Activated naive CD8-positive, alpha-beta T cell treated with anti-CD3 and anti-CD28 coated beads, Interleukin-2, amount 50 U/mL, for 24 hours (primary cell): Measurements from ENCODE around the gene TMEM252.
A peak's percentile ranks its signal among the peaks of the same experiment; 100 is the strongest.

Experiments used
- ATAC-seq: fragments of 150-1000 bp; cut with Tn5 transposase; one replicate; pipeline ENCODE4 v1.10.0; 2021
- DNase-seq: peaks from one replicate; pipeline ENCODE4 v3.0.0; 2021
- H3K27ac Mint-ChIP-seq: one replicate; pipeline ENCODE4 v1.8.0; 2021; ENCODE audit warnings: mild to moderate bottlenecking, mixed read lengths
- H3K27me3 Mint-ChIP-seq: one replicate; pipeline ENCODE4 v1.8.0; 2021; ENCODE audit warnings: mixed read lengths
- H3K36me3 Mint-ChIP-seq: one replicate; pipeline ENCODE4 v1.8.0; 2021; ENCODE audit warnings: low read depth, mixed read lengths
- H3K4me1 Mint-ChIP-seq: one replicate; pipeline ENCODE4 v1.8.0; 2021; ENCODE audit warnings: mixed read lengths
- H3K4me3 Mint-ChIP-seq: one replicate; pipeline ENCODE4 v1.8.0; 2021; ENCODE audit warnings: mild to moderate bottlenecking, moderate library complexity, mixed read lengths
- H3K9me3 Mint-ChIP-seq: one replicate; pipeline ENCODE4 v1.8.0; 2021; ENCODE audit warnings: mixed read lengths

The TMEM252 gene

DNA sequence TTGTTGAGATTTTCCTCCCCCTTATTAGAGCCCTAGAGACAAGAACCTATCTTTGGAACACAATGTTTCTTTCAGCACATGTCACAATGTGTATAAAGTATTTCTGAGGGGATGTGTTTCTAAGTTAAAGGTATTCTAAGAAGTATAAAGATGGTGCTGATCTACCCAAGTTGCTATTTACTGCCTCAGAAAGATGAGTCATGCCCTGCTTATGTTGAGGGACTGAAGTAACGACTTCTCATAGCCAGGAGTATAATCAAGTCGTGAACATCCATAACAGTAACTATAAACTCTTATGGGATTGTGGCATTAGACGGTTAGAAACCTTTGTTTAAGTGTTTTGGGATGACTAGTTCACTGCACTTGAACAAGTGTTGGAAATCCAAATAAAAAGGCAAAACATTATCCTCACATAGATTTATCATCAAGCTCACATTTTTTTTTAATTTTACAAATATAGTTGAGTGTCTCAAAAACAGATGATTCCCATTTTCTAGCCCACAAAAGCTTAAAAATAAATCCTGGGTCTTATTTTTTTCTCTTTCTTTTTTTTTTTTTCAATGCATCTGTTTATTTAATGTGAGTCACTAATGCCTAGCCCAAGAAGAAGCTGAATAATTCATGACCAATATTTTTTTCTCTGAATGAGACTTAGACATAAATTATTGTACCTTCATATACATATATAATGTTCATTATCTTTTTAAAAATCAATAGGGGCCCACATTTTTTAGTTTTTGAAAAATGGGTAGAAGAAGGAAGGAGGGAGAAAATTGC lies 12.2 kb upstream of the TMEM252 start:
- H3K27ac Mint-ChIP-seq, result no peak overlapping the region
- no peak overlapping the region for H3K4me3 Mint-ChIP-seq
- no peak for ATAC-seq
- no peak for DNase-seq
- H3K4me1 Mint-ChIP-seq, result no peaks in the 10 kb centered on the region
- H3K36me3 Mint-ChIP-seq, result no peaks in the 10 kb centered on the region
- no peaks in the 10 kb centered on the region for H3K9me3 Mint-ChIP-seq
- peaks cover 10% of the 10 kb centered on the region for H3K27me3 Mint-ChIP-seq

DNA sequence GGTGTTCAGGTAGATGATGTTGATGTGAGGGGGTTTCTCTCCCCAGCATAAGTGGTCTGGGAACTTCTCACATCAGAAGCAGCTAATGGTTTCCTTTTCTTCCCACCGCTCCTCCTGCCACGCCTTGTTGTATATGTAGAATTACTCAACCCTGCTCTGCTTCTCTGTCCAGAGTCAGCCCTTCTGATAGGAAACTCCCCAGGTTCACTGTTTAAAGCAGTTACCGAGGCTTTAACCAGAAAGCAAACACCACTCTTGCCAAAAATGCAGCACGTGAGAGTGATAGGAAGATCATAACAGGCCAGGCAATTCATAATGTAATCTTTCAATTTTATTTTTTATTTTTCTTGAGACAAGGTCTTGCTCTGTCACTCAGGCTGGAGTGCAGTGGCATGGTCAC lies 10.5 kb upstream of the TMEM252 start:
- Mint-ChIP-seq H3K4me3 (no peak overlapping the region), H3K4me1 (peaks cover 7% of the 10 kb centered on the region), H3K27ac (no peak overlapping the region), H3K27me3 (peaks cover 4% of the 10 kb centered on the region), H3K9me3 (no peaks in the 10 kb centered on the region), H3K36me3 (no peaks in the 10 kb centered on the region)
- no peak for DNase-seq
- no peak for ATAC-seq

DNA sequence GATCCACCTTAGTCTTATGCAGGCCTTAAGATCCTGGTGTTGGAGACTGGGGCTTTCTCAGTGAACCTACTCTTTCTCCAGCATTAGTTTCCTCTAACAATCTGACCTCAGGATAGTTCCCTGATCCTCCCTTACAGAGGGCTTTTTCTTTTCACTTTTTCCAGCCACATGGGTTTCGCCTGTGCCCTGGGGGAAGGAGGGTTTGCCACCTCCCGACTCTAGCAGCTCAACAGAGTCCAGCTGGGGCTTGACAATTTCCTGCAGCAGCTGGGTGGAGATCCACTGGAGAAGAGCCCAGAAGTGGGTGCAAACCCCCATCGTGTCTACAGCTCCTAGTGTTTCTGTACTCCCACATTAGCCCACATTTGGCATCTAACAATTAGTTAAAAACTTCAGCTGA lies 7.6 kb upstream of the TMEM252 start:
- ATAC-seq, result no peak
- Mint-ChIP-seq H3K36me3 (no peaks in the 10 kb centered on the region), H3K27ac (no peak overlapping the region), H3K27me3 (peaks cover 4% of the 10 kb centered on the region), H3K4me3 (no peak overlapping the region), H3K9me3 (no peaks in the 10 kb centered on the region), H3K4me1 (peaks cover 7% of the 10 kb centered on the region)
- DNase-seq, result no peak

DNA sequence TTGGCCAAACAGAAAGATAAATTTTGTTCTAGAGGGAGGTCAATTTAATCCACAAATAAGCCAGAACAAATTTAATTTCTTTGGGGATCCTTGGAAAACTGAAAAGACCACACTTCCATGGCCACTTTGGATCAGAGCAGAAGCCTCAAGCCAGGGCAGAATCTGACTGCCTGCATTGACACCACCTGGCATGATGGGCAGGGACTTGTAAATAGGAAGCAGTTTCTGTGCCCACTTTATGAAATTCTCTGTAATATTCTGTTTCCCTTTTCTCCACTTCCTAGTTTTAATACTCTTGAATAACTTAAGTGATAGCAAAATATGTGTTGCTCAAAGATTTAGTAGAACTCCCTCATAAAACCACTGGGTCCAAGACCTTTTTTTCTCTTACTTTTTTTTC lies 6.7 kb upstream of the TMEM252 start:
- H3K36me3 Mint-ChIP-seq, result no peaks in the 10 kb centered on the region
- peaks cover 7% of the 10 kb centered on the region for H3K4me1 Mint-ChIP-seq
- ATAC-seq, result no peak
- no peak overlapping the region for H3K27ac Mint-ChIP-seq
- H3K4me3 Mint-ChIP-seq, result no peak overlapping the region
- no peaks in the 10 kb centered on the region for H3K27me3 Mint-ChIP-seq
- DNase-seq, result no peak
- H3K9me3 Mint-ChIP-seq, result no peaks in the 10 kb centered on the region

DNA sequence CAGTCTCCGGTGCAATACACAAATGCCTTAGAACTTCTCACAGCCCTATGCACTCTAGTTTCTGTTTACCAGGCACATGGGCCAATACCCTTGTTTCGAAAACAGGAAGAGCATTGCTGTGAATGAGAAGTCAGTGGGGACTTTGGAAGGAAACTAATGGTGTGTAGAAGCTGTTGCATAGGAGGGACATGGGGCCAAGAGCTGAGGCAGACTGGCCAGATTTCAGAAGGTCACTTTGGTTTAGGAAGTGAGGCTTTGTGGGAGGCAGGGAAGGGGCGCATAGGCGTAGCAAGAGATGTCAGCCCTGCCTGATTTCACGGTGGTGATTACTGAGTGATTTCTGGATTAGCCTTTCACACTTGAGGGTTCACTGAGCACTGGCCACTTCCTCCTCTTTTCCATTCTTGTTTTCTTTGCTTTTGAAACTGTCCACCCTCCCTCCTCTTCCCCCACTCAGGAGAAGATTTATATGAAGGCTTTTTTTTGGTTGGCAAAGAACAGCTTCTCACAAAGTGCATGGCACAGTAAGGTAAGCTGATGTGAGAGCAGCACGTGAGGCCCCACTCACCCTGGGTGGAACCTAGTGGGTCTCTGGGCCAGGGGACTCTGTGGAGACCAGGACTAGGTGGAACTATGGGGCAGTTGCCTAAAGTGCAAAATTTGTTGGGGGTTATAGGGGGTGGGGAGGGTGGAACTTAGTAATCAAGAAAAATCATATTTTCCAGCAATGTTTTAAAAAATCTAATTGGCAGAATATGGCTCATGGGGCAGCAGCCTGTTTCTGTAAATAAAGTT lies 6.1 kb upstream of the TMEM252 start:
- Mint-ChIP-seq H3K4me3 (no peak overlapping the region), H3K27me3 (peaks cover 2% of the 10 kb centered on the region), H3K4me1 (peaks cover 7% of the 10 kb centered on the region), H3K9me3 (no peaks in the 10 kb centered on the region), H3K36me3 (no peaks in the 10 kb centered on the region), H3K27ac (no peak overlapping the region)
- ATAC-seq, result peak; percentile 33
- no peak for DNase-seq

DNA sequence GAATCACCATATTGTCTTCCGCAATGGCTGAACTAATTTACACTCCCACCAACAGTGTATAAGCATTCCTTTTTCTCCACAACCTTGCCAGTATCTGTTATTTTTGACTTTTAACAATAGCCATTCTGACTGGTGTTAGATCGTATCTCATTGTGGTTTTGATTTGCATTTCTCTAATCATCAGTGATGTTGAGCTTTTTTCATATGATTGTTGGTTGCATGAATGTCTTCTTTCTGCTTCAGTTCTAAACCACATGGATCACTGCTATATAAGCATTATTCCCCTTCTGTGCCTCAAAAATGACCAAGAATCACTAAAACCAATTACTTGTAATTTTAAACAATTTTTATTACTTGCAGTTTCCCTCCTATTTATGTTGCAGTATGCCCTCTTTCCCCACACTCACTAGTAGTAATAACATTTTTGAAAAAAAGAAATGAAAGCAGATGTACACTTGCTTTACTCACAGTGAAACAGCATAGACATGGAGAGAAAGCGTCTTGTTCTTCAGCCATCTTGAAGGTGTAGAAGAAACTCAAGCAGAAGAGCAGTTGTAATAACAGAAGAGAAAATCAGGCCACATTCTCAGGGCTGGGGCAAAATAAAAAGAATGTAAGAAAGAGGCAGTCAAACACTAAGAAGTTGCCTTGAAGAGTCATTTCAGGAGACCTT lies 4.5 kb upstream of the TMEM252 start:
- Mint-ChIP-seq H3K9me3 (no peaks in the 10 kb centered on the region), H3K27me3 (peaks cover 2% of the 10 kb centered on the region), H3K4me3 (no peak overlapping the region), H3K27ac (no peak overlapping the region), H3K4me1 (peaks cover 7% of the 10 kb centered on the region), H3K36me3 (no peaks in the 10 kb centered on the region)
- no peak for DNase-seq
- ATAC-seq, result no peak

DNA sequence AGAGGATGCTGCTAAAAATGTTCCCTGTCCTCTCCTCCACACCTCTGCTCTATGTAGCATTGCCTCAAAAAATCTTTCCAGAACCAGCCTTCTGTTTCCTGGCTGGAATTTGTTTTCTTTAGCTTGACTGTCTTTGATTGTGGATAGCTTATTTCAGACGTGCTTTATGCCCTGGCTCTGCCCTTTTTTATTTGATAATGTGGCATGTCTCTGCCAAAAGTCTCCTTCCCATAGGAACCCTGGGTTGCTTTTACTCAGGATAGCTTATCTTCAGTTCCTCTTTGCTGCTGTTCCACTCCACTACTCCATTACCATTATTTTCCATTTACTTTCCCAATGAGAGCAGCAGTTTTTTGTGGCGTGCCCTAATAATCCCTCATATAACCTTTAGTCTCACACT lies 885 bp upstream of the TMEM252 start:
- Mint-ChIP-seq H3K4me1 (peaks cover 3% of the 10 kb centered on the region), H3K36me3 (no peaks in the 10 kb centered on the region), H3K9me3 (no peaks in the 10 kb centered on the region), H3K27ac (no peak overlapping the region), H3K4me3 (no peak overlapping the region), H3K27me3 (peaks cover 2% of the 10 kb centered on the region)
- ATAC-seq (no peak), DNase-seq (no peak)

DNA sequence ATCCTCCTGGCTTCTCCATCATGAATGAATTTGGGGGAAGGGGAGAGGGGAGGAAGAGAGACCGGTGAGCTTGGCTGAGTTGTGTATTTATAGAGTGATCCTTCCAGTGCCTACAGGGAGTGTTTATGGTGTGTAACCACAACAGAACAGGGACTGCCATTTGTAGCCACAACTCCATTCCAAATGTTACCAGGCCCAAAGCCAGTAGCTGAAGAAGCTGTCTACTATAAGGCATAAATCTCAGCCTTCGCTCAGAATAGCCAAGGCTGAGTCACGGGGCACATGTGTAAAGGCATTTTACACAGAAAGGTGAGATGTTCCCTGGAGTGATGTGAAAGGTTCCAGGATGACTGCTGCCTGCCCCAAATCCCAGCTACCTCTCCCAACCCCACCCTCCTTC lies 2.5 kb downstream of the TMEM252 start:
- no peak overlapping the region for H3K27ac Mint-ChIP-seq
- no peak overlapping the region for H3K4me3 Mint-ChIP-seq
- H3K27me3 Mint-ChIP-seq, result peaks cover 2% of the 10 kb centered on the region
- H3K4me1 Mint-ChIP-seq, result no peaks in the 10 kb centered on the region
- ATAC-seq (no peak), DNase-seq (no peak)
- H3K36me3 Mint-ChIP-seq, result no peaks in the 10 kb centered on the region
- H3K9me3 Mint-ChIP-seq, result no peaks in the 10 kb centered on the region

DNA sequence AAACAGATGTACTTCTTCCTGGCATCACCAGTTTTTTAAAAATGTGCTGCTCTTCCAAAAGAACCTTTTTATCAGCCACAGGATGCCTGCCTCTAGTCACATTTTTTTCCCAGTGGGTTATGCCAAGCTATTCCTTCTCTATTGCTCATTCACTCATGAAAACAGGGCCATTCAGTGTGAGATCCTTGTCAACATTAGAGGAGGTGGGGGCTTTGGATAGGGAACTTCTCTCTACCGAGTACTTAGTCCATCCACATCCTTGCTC lies 3.1 kb downstream of the TMEM252 start:
- no peaks in the 10 kb centered on the region for H3K36me3 Mint-ChIP-seq
- ATAC-seq, result no peak
- H3K27ac Mint-ChIP-seq, result no peak overlapping the region
- H3K4me3 Mint-ChIP-seq, result no peak overlapping the region
- H3K4me1 Mint-ChIP-seq, result no peaks in the 10 kb centered on the region
- peaks cover 2% of the 10 kb centered on the region for H3K27me3 Mint-ChIP-seq
- H3K9me3 Mint-ChIP-seq, result no peaks in the 10 kb centered on the region
- no peak for DNase-seq

DNA sequence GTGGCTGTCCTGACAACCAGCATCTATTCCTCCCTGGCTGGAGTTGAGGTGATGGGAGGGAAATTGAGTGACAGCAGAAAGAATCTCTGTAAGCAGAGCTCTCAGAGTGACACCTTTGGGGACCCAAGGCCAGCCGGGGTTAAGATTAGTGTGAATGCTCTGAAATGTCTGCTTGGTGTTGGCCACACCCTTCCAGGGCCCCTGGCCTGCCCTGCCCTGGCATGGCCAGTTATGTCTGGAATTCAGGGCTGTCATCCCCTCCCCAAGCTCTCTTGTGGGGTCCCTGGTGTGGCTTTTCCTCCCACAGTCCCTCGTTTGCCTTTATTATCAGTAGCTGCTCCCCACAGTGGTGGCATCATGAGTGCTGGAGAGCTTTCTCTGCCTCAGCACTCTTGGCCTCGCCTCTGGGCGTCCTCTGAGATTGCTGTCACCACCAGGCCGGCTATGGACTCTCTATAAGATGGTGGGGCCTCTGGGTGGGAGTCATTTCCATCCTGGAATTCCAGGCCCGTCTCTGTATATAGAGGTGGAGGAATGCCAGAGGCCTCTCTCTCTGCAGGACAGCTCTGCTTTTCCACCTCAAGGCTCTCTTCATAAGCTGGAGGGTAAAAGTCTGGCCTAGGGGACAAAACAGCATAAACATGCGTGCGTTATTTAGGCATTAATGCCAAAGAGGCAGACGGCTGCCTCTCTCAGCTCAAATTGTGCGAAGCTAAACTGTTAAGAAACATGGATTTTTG lies 3.6 kb downstream of the TMEM252 start:
- Mint-ChIP-seq H3K27me3 (peaks cover 1% of the 10 kb centered on the region), H3K4me1 (no peaks in the 10 kb centered on the region)
- ATAC-seq, result no peak

DNA sequence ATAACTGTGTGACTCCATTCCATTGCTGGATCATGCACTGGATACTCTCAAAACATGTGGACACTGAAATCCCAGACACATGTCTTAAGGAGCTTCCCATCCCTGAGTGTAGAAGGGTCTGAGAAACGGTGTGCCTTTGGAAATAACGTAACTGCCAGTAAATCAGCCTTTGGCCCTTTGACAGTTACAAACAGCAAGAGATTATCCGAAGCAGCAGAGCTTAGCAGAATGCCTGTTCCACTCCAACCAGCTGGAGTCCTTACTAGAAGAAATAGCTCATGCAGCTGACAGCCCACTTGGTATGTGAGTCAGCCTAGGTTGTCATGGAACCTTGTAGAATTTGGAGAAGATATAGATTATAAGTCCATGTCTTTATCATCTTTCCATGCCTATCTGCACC lies 7.0 kb downstream of the TMEM252 start:
- ATAC-seq, result no peak

More for the DNA sequence above, 3.6 kb downstream of the TMEM252 start:
- H3K27ac Mint-ChIP-seq, result no peak overlapping the region
- H3K9me3 Mint-ChIP-seq, result no peaks in the 10 kb centered on the region
- H3K4me3 Mint-ChIP-seq, result no peak overlapping the region
- no peaks in the 10 kb centered on the region for H3K36me3 Mint-ChIP-seq
- no peak for DNase-seq

DNA sequence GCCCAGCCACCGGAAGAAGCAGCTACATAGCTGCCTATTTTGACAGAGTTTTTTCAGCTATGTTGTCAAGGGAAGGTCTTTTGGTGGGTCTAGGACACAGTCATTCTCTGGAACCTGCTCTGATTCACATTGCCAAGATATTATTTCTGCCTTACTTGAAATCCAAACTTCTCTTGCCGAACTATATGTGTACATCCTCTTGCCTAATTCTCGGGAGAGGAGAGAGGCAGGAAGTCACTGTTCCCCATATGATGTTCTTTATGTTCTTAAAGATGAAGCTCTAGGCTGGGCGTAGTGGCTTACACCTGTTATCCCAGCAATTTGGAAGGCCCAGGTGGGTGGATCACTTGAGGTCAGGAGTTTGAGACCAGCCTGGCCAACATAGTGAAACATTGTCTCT lies 8.6 kb downstream of the TMEM252 start:
- no peak overlapping the region for H3K27ac Mint-ChIP-seq
- ATAC-seq (no peak), DNase-seq (no peak)
- H3K36me3 Mint-ChIP-seq, result no peaks in the 10 kb centered on the region
- H3K27me3 Mint-ChIP-seq, result peaks cover 8% of the 10 kb centered on the region
- H3K4me1 Mint-ChIP-seq, result no peaks in the 10 kb centered on the region
- H3K4me3 Mint-ChIP-seq, result no peak overlapping the region
- H3K9me3 Mint-ChIP-seq, result no peaks in the 10 kb centered on the region

More for the DNA sequence above, 7.0 kb downstream of the TMEM252 start:
- no peak for DNase-seq
- H3K36me3 Mint-ChIP-seq, result no peaks in the 10 kb centered on the region
- H3K4me1 Mint-ChIP-seq, result no peaks in the 10 kb centered on the region
- H3K4me3 Mint-ChIP-seq, result no peak overlapping the region
- no peak overlapping the region for H3K27ac Mint-ChIP-seq
- peaks cover 8% of the 10 kb centered on the region for H3K27me3 Mint-ChIP-seq
- no peaks in the 10 kb centered on the region for H3K9me3 Mint-ChIP-seq

DNA sequence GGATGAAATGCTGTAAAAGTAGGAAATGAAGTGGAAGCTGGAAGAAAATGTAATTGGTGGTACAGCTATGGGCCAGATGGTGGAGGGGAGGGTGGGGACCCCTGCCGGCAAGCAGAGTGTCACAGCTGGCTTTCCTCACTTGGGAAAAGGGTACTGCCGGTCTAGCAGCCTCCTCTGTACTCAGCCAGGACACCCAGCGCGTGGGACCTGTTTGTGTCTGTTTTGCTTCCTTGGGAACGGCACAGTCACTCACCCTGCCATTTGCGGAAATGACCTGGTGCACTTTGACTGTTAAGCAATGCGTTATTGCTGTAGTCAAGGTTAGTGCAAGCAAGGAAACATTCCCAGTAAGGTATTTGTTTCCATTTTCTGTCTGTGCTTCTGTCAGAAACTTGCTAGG lies 10.1 kb downstream of the TMEM252 start:
- no peaks in the 10 kb centered on the region for H3K9me3 Mint-ChIP-seq
- ATAC-seq, result no peak
- H3K27me3 Mint-ChIP-seq, result peaks cover 8% of the 10 kb centered on the region
- no peaks in the 10 kb centered on the region for H3K36me3 Mint-ChIP-seq
- DNase-seq, result no peak
- no peak overlapping the region for H3K4me3 Mint-ChIP-seq
- no peaks in the 10 kb centered on the region for H3K4me1 Mint-ChIP-seq
- no peak overlapping the region for H3K27ac Mint-ChIP-seq

DNA sequence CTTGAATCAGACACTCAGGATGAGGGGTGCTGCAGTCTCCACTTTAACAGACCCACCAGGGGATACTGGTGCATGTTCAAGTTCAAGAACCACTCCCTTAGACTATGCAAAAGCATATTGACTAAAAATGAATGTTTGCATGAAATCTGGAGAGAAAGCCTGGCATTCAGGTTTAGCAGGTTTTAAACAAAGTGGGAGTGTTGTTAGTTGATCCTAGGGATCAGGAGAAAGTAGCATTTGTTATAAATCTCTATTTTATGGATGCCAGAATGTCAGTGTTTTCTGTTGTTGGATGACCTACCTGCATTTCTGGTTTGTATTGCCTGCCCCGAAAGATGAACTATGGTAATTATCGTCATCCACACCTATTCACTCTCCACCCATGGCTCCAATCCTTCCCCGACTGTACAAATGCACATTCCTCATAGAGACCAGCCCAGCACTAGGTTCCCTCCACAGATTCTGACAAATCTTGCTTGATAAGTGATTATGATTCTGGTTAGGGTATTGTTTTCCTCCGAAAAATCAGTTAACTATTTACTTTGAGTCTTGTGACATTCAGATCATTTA lies 17.2 kb downstream of the TMEM252 start:
- Mint-ChIP-seq H3K27me3 (peaks cover 3% of the 10 kb centered on the region), H3K4me1 (no peaks in the 10 kb centered on the region), H3K36me3 (no peaks in the 10 kb centered on the region), H3K9me3 (no peaks in the 10 kb centered on the region), H3K27ac (no peak overlapping the region), H3K4me3 (no peak overlapping the region)
- DNase-seq (no peak), ATAC-seq (no peak)
